NCI-H1930 (cell line): Measurements from ENCODE around the gene MIPEP.

Source experiments
- DNase-seq, 2 experiments: peaks; one replicate each; lab custom pipeline; 2025; lab: John Stamatoyannopoulos, UW

The MIPEP gene

GRCh38 chr13:23680845-23681669 lies 208.1 kb downstream of the MIPEP start:
- DNase-seq = no peak
